HPDE6-E6E7 (cell line): Measurements from ENCODE around the gene PMCH.
"Not testable (repeated sequence)": the region's sequence is repeated elsewhere in the genome, so short reads cannot be mapped to it uniquely, and the experiment has no call there.

ENCODE experiments used
- DNase-seq: peaks from one replicate; pipeline ENCODE4 v3.0.0; 2011; ENCODE audit warnings: missing footprints; ENCODE audit errors: extremely low spot score

PMCH gene

DNA sequence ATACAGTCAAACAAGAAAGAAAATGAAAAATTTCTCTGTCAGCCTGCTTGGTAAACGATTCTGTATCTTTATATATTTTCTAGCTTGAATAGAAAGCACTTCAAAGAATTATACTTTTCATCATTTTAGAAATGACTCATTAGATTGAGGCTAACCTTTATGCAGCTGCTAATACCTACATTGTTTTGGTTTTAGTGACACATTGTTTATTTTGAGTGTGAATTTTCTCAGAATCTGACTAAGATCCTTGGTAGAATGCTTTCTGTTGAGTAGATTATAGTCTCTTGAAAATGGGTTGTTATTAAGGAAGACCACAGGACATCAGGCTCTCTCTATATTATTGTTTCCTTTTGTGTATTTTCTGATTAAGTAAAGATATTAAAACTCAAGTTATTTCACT is at the start of gene PMCH:
Gene PMCH (minus strand): TSS at position 45 of the 400 bp plus-strand sequence. CDS start 63 bp downstream, outside the sequence.
- DNase-seq: peak; percentile 13

DNA sequence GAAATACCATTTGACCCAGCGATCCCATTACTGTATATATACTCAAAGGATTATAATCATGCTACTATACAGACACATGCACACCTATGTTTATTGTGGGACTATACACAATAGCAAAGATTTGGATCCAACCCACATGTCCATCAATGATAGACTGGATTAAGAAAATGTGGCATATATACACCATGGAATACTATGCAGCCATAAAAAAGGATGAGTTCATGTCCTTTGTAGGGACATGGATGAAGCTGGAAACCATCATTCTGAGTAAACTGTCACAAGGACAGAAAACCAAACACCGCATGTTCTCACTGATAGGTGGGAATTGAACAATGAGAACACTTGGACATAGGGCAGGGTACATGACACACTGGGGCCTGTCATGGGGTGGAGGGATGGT is 43.2 kb upstream of the PMCH start:
- not testable (repeated sequence) for DNase-seq

GRCh38 chr12:102234599-102234998 is 37.0 kb upstream of the PMCH start:
- DNase-seq: no peak

GRCh38 chr12:102232446-102232845 is 34.8 kb upstream of the PMCH start:
- DNase-seq: no peak

- no peak for DNase-seq
Observed at GRCh38 chr12:102232036-102232435, 34.4 kb upstream of the PMCH start.

DNA sequence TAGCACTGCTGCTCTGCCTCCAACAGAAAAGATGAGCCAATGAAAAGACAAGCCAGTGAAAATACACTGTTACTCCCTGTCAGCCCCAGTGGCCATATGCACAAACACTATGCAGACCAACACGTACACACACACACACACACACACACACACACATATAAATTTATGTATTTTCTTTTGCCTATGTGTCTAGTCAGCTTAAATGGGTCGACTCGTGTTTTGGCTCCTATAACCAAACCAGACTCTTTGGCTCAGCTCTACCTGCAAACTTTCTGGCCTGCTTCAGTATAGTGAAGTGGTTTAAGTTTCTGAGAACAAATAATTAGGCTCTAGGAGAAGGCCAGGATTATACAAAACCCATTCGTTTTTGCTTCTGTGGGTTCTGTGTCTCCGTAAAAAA is 30.3 kb upstream of the PMCH start:
- DNase-seq: no peak

GRCh38 chr12:102220736-102221135 is 23.1 kb upstream of the PMCH start:
- no peak for DNase-seq

DNA sequence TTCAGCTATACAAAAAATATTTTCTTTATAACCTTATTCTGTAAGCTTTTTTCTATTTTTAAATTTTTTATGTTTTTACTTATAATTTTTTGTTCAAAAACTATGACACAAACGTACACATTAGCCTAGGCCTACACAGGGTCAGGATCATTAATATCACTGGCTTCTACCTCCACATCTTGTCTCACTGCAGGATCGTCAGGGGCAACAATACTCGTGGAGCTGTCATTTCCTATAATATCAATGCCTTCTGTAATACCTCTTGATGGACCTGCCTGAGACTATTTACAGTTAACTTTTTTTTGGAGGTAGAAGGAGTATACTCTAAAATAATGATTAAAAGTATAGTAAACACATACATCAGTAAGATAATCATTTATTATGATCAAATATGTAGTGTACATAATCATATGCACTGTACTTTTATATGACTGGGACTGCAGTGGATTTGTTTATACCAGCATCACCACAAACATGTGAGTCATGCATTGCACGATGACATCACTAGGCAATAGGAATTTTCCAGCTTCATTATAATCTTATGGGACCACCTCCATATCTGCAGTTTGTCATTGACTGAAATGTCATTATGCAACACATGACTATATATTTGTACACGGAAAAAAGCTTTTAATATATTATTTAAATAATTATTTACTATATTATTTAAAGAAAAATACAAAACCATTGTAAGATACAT is 18.5 kb upstream of the PMCH start:
- DNase-seq: no peak

DNA sequence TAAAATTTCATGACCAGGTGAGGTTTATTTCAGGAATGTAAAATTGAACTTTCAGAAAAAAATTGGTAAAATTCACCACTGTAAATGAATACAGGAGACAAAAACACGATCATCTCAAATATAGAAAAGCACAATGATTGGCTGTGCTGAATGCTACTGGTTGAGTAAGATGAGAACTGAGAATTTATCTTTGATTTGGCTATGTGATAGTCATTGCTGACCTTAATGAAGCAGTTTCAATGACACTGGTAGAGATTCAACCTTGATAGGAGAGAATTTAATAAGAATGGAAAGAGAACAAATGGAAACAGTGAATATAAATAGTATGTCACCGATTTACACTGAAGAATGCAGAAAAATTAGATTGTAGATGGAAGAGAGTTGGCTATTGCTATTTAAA is 6.4 kb upstream of the PMCH start:
- DNase-seq: no peak

DNA sequence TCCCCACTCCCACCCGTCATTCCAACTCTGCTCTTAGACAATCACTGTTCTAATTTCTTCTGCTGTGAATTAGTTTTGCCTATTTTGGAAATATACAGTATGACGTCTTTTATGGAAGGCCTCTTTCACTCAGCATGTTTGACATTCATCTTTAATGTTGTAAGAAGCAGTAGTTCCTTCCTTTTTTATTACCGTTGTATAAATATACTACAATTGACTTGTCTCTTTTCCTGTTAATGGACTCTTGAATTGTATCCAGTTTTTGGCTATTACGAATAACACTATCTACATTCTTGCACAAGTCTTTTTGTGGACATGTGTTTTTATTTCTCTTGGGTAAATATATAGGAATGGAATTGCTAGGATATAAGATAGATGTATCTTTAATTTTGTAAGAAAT is 4.9 kb upstream of the PMCH start:
- no peak for DNase-seq

DNA sequence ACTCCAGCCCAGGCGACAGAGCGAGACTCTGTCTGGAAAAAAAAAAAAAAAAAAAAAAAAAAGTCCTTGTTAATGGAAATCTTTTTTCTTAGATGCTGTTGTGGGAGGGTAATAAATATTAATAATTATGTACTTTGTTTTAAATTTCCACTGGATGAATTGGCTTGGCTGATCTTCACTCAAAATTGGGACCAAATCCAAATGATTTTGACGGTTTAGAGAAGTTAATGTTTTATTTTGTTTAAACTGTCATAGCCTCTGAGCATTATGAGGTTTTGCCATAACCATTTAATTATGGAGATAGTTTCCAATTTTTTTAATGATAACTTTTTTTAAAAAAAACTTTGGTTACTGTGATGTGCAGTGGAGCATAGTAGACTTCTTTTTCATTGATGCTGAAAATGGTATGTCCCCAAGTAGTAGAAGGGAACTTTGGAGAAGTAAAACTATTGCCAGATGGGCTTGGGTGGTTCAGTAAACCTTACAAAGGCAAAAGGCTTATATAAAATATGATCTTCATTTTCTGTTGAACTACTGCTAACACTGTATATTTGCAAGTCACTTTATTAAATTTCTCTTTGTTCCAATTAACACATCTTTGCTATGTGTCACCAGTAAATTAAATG is 3.9 kb upstream of the PMCH start:
- DNase-seq: no peak

- DNase-seq: no peak
Observed at GRCh38 chr12:102195826-102196225, 1.8 kb downstream of the PMCH start.

DNA sequence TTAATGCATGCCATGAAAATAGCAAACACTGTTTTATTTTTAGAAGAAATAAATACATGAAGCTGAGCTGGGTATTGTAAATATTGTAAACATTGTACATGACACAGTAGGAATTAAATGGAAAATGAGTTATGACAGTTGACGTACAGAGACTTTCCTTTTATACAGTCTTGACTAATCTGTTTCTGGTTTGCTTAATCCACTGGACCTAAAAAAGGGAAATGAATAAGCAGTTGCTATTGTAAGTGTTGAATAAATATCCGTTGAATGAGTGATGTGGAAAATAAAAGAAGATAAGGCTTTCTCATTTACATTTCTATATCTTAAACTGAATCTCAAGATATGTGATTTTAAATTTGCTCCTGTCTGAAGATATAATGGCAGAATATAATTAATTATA is 15.0 kb downstream of the PMCH start:
- DNase-seq: no peak

- no peak for DNase-seq
Observed at GRCh38 chr12:102174761-102175160, 22.9 kb downstream of the PMCH start.

DNA sequence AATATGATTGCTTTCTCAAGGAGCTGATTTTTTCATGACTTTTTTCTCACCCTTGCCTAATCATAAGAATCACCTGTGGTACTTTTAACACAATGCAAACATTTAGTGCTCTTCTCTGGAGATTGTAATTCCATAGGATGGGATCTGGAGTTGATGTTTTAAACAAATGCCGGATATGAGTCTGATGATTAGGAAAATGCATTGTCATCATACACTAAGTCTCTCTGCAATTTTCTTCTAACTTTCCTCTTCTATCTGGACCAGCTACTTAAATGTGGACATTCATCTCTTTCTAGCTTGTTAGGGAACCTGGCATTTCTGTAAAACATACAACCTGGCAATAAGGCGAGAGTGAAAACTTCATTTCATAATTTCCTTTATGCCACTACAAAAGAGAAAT is 23.5 kb downstream of the PMCH start:
- DNase-seq: no peak

DNA sequence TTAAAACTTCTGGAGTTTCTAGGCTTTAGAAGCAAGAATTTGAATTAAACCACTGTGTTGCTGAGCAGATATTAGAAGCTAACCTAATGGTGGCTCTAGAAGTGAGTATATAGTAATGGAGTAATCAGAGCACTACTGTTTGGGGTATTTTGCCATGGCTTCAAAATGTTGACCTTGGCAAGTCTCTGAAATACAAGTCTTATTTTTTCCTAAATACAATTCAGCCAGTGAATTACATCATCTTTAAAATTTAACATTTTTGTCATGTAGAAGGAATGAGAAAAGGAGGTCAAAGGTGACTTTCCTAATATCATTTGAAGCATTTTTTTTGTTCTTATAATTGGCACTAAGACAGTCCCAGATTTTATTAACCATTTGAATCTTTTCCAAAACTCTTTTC is 25.2 kb downstream of the PMCH start:
- DNase-seq: no peak

DNA sequence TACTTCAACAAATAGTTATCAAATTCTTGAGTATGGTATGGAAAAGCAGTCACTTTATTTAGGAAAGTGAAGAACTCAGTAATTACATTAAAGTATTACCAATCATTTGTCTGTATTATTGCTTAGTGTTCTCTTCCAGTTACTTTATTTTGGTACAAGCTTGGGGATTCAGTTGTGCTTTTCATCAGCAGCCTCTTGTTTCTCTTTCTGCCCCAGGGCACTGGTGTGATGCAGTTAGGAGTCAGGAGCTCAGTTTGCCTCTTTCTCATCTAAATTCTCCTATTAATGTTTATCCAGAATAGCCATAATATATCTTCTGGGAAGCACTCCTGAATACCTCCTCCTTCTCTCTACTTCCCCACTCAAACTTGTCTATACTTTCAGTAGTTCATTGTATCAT is 25.7 kb downstream of the PMCH start:
- no peak for DNase-seq

GRCh38 chr12:102169922-102170621 is 27.6 kb downstream of the PMCH start:
- DNase-seq: no peak

GRCh38 chr12:102167821-102168604 is 29.6 kb downstream of the PMCH start:
- no peak for DNase-seq

GRCh38 chr12:102163383-102163782 is 34.2 kb downstream of the PMCH start:
- DNase-seq: no peak

DNA sequence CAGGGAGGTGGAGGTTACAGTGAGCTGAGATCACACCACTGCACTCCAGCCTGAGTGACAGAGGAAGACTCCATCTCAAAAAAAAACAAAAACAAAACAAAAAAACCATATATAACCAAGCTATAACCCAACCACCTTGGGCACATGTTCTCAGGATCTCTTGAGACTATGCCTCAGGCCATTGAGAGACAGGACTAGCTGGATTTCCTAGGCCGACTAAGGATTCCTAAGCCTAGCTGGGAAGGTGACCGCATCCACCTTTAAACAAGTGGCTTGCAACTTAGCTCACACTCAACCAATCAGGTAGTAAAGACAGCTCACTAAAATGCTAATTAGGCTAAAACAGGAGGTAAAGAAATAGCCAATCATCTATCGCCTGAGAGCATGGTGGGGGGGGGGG is 42.4 kb downstream of the PMCH start:
- not testable (repeated sequence) for DNase-seq

- DNase-seq: not testable (repeated sequence)
Observed at GRCh38 chr12:102147062-102147587, 50.5 kb downstream of the PMCH start.
